Activated CD4-positive, alpha-beta memory T cell treated with anti-CD3 and anti-CD28 coated beads for 36 hours (primary cell): Measurements from ENCODE around the gene IFNL1. TPM values are rescaled to one million over a fixed set of nuclear protein-coding genes. Genes with fewer than 3 reads are reported as not detected.
A peak's percentile ranks its signal among the peaks of the same experiment; 100 is the strongest.

ENCODE experiments used
- CTCF ChIA-PET: fragments of 350-600 bp; sonication (Branson Sonifier 250); formaldehyde crosslinking; loops from one replicate; lab custom pipeline; 2021; ENCODE audit warnings: antibody characterized with exemption, inconsistent platforms; lab: Charles Lee
- POLR2A ChIA-PET: fragments of 350-600 bp; sonication (Branson Sonifier 250); formaldehyde crosslinking; loops from one replicate; lab custom pipeline; 2021; ENCODE audit warnings: antibody characterized with exemption; lab: Charles Lee
- DNase-seq: peaks from one replicate; pipeline ENCODE4 v3.0.0-alpha.2; 2020
- H3K27ac Mint-ChIP-seq: one replicate; pipeline ENCODE4 v1.8.0; 2021; ENCODE audit warnings: mixed read lengths
- H3K27me3 Mint-ChIP-seq: one replicate; pipeline ENCODE4 v1.8.0; 2021; ENCODE audit warnings: mixed read lengths
- H3K36me3 Mint-ChIP-seq: one replicate; pipeline ENCODE4 v1.8.0; 2021; ENCODE audit warnings: mixed read lengths
- H3K4me1 Mint-ChIP-seq: one replicate; pipeline ENCODE4 v1.8.0; 2021; ENCODE audit warnings: low read depth, mixed read lengths
- H3K4me3 Mint-ChIP-seq: one replicate; pipeline ENCODE4 v1.8.0; 2021; ENCODE audit warnings: mild to moderate bottlenecking, mixed read lengths
- H3K9me3 Mint-ChIP-seq: one replicate; pipeline ENCODE4 v1.8.0; 2021; ENCODE audit warnings: mixed read lengths
- intact Hi-C: fragments of 100-400 bp; cut with micrococcal nuclease; formaldehyde crosslinking; loops from one replicate; pipeline ENCODE4 v1.15.1; 2023
- total RNA-seq, 2 experiments: library from RNA; stranded (reverse); gene quantifications; one replicate each; pipeline ENCODE4 v1.2.3, GENCODE V29; 2021

Gene IFNL1
- total RNA-seq, result 1 to 10 TPM; 1.2 to 1.6 TPM

GRCh38 chr19:39296055-39296645, at the start of gene IFNL1:
TSS of gene IFNL1 (plus strand) at chr19:39296407. CDS start at chr19:39296422, 15 bp downstream.
- H3K4me1 Mint-ChIP-seq, result peaks cover 17% of the 10 kb centered on the region
- POLR2A ChIA-PET, result interaction anchor here (0.9 kb wide), 1 partner anchor 27 kb away, joined by 3 read pairs; no protein-coding TSS in a partner anchor

GRCh38 chr19:39246951-39247669, 49.1 kb upstream of the IFNL1 start:
- DNase-seq, result peak; percentile 60
- CTCF ChIA-PET, result no interaction called here
- Mint-ChIP-seq H3K4me3 (peak overlapping the region; percentile 29), H3K4me1 (peaks cover 2% of the 10 kb centered on the region), H3K36me3 (no peaks in the 10 kb centered on the region), H3K9me3 (no peaks in the 10 kb centered on the region), H3K27me3 (peaks cover 7% of the 10 kb centered on the region), H3K27ac (no peak overlapping the region)
- POLR2A ChIA-PET, result no interaction called here
- intact Hi-C loops, result no loop called here

More at GRCh38 chr19:39296055-39296645, at the start of gene IFNL1:
- no peak within 1 kb of the TSS for H3K4me3 Mint-ChIP-seq
- CTCF ChIA-PET, result interaction anchor here (1.6 kb wide), 1 partner anchor 84 kb away, joined by 3 read pairs; no protein-coding TSS in a partner anchor
- H3K27ac Mint-ChIP-seq, result no peak within 1 kb of the TSS
- no peaks in the 10 kb centered on the region for H3K36me3 Mint-ChIP-seq
- H3K9me3 Mint-ChIP-seq, result no peaks in the 10 kb centered on the region
- no peaks in the 10 kb centered on the region for H3K27me3 Mint-ChIP-seq
- peak; percentile 28 for DNase-seq
- intact Hi-C loops, result no loop called here

- POLR2A ChIA-PET, result no interaction called here
- DNase-seq, result peak; percentile 14
- Mint-ChIP-seq H3K36me3 (no peaks in the 10 kb centered on the region), H3K27me3 (peaks cover 7% of the 10 kb centered on the region), H3K9me3 (no peaks in the 10 kb centered on the region), H3K4me1 (peaks cover 2% of the 10 kb centered on the region), H3K4me3 (no peak overlapping the region), H3K27ac (no peak overlapping the region)
- intact Hi-C loops, result no loop called here
- CTCF ChIA-PET, result no interaction called here
Observed at GRCh38 chr19:39247701-39248664, 48.2 kb upstream of the IFNL1 start.

- ChIA-PET CTCF (interaction anchor here (1.4 kb wide), 1 partner anchor 127 kb away, joined by 5 read pairs; no protein-coding TSS in a partner anchor), POLR2A (no interaction called here)
- Mint-ChIP-seq H3K36me3 (no peaks in the 10 kb centered on the region), H3K4me1 (peaks cover 2% of the 10 kb centered on the region), H3K9me3 (no peaks in the 10 kb centered on the region), H3K4me3 (no peak within 1 kb of the TSS), H3K27ac (no peak within 1 kb of the TSS), H3K27me3 (peaks cover 7% of the 10 kb centered on the region)
- no peak for DNase-seq
- intact Hi-C loops, result no loop called here
Observed at GRCh38 chr19:39248806-39249205, 47.4 kb upstream of the IFNL1 start, which contains the start of gene IFNL4. TSS of gene IFNL4 (minus strand) at chr19:39248856.

- Mint-ChIP-seq H3K36me3 (no peaks in the 10 kb centered on the region), H3K27ac (no peak overlapping the region), H3K9me3 (no peaks in the 10 kb centered on the region), H3K27me3 (peaks cover 8% of the 10 kb centered on the region), H3K4me1 (peaks cover 2% of the 10 kb centered on the region), H3K4me3 (no peak overlapping the region)
- intact Hi-C loops, result no loop called here
- no peak for DNase-seq
- POLR2A ChIA-PET, result no interaction called here
- CTCF ChIA-PET, result no interaction called here
Observed at GRCh38 chr19:39251081-39251480, 45.1 kb upstream of the IFNL1 start.

GRCh38 chr19:39251846-39252245, 44.4 kb upstream of the IFNL1 start:
- ChIA-PET POLR2A (no interaction called here), CTCF (no interaction called here)
- no peak for DNase-seq
- Mint-ChIP-seq H3K9me3 (no peaks in the 10 kb centered on the region), H3K27me3 (peaks cover 8% of the 10 kb centered on the region), H3K27ac (no peak overlapping the region), H3K4me1 (peaks cover 2% of the 10 kb centered on the region), H3K36me3 (no peaks in the 10 kb centered on the region), H3K4me3 (no peak overlapping the region)
- intact Hi-C loops, result no loop called here

GRCh38 chr19:39252458-39252857, 43.7 kb upstream of the IFNL1 start:
- Mint-ChIP-seq H3K36me3 (no peaks in the 10 kb centered on the region), H3K27ac (no peak overlapping the region), H3K4me3 (no peak overlapping the region), H3K9me3 (no peaks in the 10 kb centered on the region), H3K4me1 (no peaks in the 10 kb centered on the region), H3K27me3 (peaks cover 3% of the 10 kb centered on the region)
- POLR2A ChIA-PET, result no interaction called here
- CTCF ChIA-PET, result no interaction called here
- intact Hi-C loops, result no loop called here
- DNase-seq, result no peak

GRCh38 chr19:39253374-39254149, 42.6 kb upstream of the IFNL1 start:
- Mint-ChIP-seq H3K27me3 (peaks cover 3% of the 10 kb centered on the region), H3K4me1 (peaks cover 5% of the 10 kb centered on the region), H3K9me3 (no peaks in the 10 kb centered on the region), H3K4me3 (no peak overlapping the region), H3K36me3 (no peaks in the 10 kb centered on the region), H3K27ac (no peak overlapping the region)
- DNase-seq, result no peak
- intact Hi-C loops, result no loop called here
- ChIA-PET CTCF (interaction anchor here (0.5 kb wide), 1 partner anchor 162 kb away, joined by 3 read pairs; no protein-coding TSS in a partner anchor), POLR2A (no interaction called here)

GRCh38 chr19:39254531-39255345, 41.5 kb upstream of the IFNL1 start:
- ChIA-PET POLR2A (no interaction called here), CTCF (no interaction called here)
- Mint-ChIP-seq H3K27ac (no peak overlapping the region), H3K4me1 (peaks cover 5% of the 10 kb centered on the region), H3K27me3 (peaks cover 2% of the 10 kb centered on the region), H3K9me3 (no peaks in the 10 kb centered on the region), H3K4me3 (no peak overlapping the region), H3K36me3 (no peaks in the 10 kb centered on the region)
- intact Hi-C loops, result no loop called here
- no peak for DNase-seq

GRCh38 chr19:39257227-39257626, 39.0 kb upstream of the IFNL1 start:
- intact Hi-C loops, result no loop called here
- no peaks in the 10 kb centered on the region for H3K9me3 Mint-ChIP-seq
- no peak for DNase-seq
- no peak overlapping the region for H3K4me3 Mint-ChIP-seq
- CTCF ChIA-PET, result no interaction called here
- H3K36me3 Mint-ChIP-seq, result no peaks in the 10 kb centered on the region
- H3K27ac Mint-ChIP-seq, result no peak overlapping the region
- peaks cover 5% of the 10 kb centered on the region for H3K27me3 Mint-ChIP-seq
- POLR2A ChIA-PET, result no interaction called here
- H3K4me1 Mint-ChIP-seq, result peaks cover 5% of the 10 kb centered on the region

- ChIA-PET POLR2A (interaction anchor here (0.9 kb wide), 1 partner anchor 26 kb away, joined by 3 read pairs; no protein-coding TSS in a partner anchor), CTCF (interaction anchor here (1.1 kb wide), 1 partner anchor 24 kb away, joined by 3 read pairs; no protein-coding TSS in a partner anchor)
- no peaks in the 10 kb centered on the region for H3K36me3 Mint-ChIP-seq
- H3K9me3 Mint-ChIP-seq, result no peaks in the 10 kb centered on the region
- H3K27ac Mint-ChIP-seq, result no peak overlapping the region
- intact Hi-C loops, result no loop called here
- H3K27me3 Mint-ChIP-seq, result peaks cover 27% of the 10 kb centered on the region
- no peak for DNase-seq
- H3K4me1 Mint-ChIP-seq, result peaks cover 5% of the 10 kb centered on the region
- H3K4me3 Mint-ChIP-seq, result no peak overlapping the region
Observed at GRCh38 chr19:39261704-39262103, 34.5 kb upstream of the IFNL1 start.
